Astrocyte (in vitro differentiated cells and primary cell): ENCODE data around the gene WNT11.

ENCODE experiments used
- CTCF ChIP-seq: IDR thresholded peaks from 2 replicates; pipeline ENCODE4 v1.5.1; 2011; ENCODE audit warnings: low read depth, mild to moderate bottlenecking, inconsistent platforms, low read length, moderate library complexity; ENCODE audit not compliant: insufficient read depth
- EZH2 ChIP-seq: IDR thresholded peaks from 2 replicates; pipeline ENCODE4 v1.6.1; 2012; ENCODE audit warnings: mild to moderate bottlenecking, low read length, inconsistent platforms; ENCODE audit not compliant: insufficient read depth

GRCh38 chr11:76197332-76197731, 9.0 kb downstream of the WNT11 start:
- TF ChIP-seq CTCF = no peak
- TF ChIP-seq EZH2 = no peak
